Gastrocnemius medialis (tissue), 4 donors: ENCODE results near the gene ASF1B.

ENCODE experiments used
- CTCF ChIP-seq, 5 experiments: fragments of 450-650 bp in 3 of 5; fragments of 200-600 bp in 2 of 5; sonication (generic) in 2 of 5; IDR thresholded peaks in 4 of 5; conservative IDR thresholded peaks in 1 of 5; 1 replicate in 4 of 5; 2 replicates in 1 of 5; pipeline ENCODE4 v1.5.1; 2016 to 2019; ENCODE audit warnings: antibody characterized with exemption in 5 of 5, mild to moderate bottlenecking in 3 of 5, moderate library complexity in 3 of 5
- POLR2A ChIP-seq, 2 donors: fragments of 450-650 bp; IDR thresholded peaks; one replicate each; pipeline ENCODE4 v1.6.1; 2017; ENCODE audit warnings: antibody characterized with exemption in 2 of 2, mild to moderate bottlenecking in 2 of 2, moderate library complexity in 2 of 2

GRCh38 chr19:14102102-14102696, 34.2 kb downstream of the ASF1B start:
- TF ChIP-seq CTCF (IDR thresholded peaks at IDR 0.05 in 4 of 5, conservative IDR thresholded peaks at IDR 0.05 in 1 of 5) (no peak), POLR2A (IDR thresholded peaks at IDR 0.05) (no peak)
